Germinal center (tissue), 1 donor: ENCODE data around the gene FLG.
"Not testable (repeated sequence)": the region's sequence is repeated elsewhere in the genome, so short reads cannot be mapped to it uniquely, and the experiment has no call there.

Experiments used
- DNase-seq: peaks from one replicate; pipeline ENCODE4 v3.0.0; 2012; ENCODE audit warnings: mixed read lengths, low spot score

FLG gene

GRCh38 chr1:152325111-152325510, at the start of gene FLG:
TSS of gene FLG (minus strand) at chr1:152325239. CDS start at chr1:152315456, 9,783 bp downstream.
- no peak for DNase-seq

- no peak for DNase-seq
These were observed 49.4 kb upstream of the FLG start for GRCh38 chr1:152374451-152374850.

- DNase-seq = no peak
These were observed 47.6 kb upstream of the FLG start for GRCh38 chr1:152372672-152373071.

GRCh38 chr1:152367436-152367835, 42.4 kb upstream of the FLG start:
- DNase-seq = no peak

- DNase-seq = no peak
These were observed 34.9 kb upstream of the FLG start, which contains the start of gene FLG2 for GRCh38 chr1:152359906-152360305. TSS of gene FLG2 (minus strand) at chr1:152360006. CDS start at chr1:152358884, 1,122 bp downstream.

- DNase-seq = no peak
These were observed 31.7 kb upstream of the FLG start for GRCh38 chr1:152356736-152357135.

- no peak for DNase-seq
These were observed 24.6 kb upstream of the FLG start for GRCh38 chr1:152349611-152350010.

GRCh38 chr1:152348447-152348846, 23.4 kb upstream of the FLG start:
- no peak for DNase-seq

- peak; percentile 3 for DNase-seq
These were observed 22.2 kb upstream of the FLG start for GRCh38 chr1:152347116-152347728.

- DNase-seq = no peak
These were observed 19.4 kb upstream of the FLG start for GRCh38 chr1:152344438-152344837.

GRCh38 chr1:152343006-152343405, 18.0 kb upstream of the FLG start:
- no peak for DNase-seq

GRCh38 chr1:152335399-152335798, 10.4 kb upstream of the FLG start:
- DNase-seq = no peak

- no peak for DNase-seq
These were observed 3.9 kb upstream of the FLG start for GRCh38 chr1:152328801-152329391.

- no peak for DNase-seq
These were observed 11.1 kb downstream of the FLG start for GRCh38 chr1:152313970-152314369.

- no peak for DNase-seq
These were observed 11.7 kb downstream of the FLG start for GRCh38 chr1:152313319-152313801.

GRCh38 chr1:152312169-152312568, 12.9 kb downstream of the FLG start:
- not testable (repeated sequence) for DNase-seq

GRCh38 chr1:152309955-152310354, 15.1 kb downstream of the FLG start:
- DNase-seq = no peak

- DNase-seq = not testable (repeated sequence)
These were observed 15.6 kb downstream of the FLG start for GRCh38 chr1:152309320-152309901.

GRCh38 chr1:152308758-152309157, 16.3 kb downstream of the FLG start:
- not testable (repeated sequence) for DNase-seq

- not testable (repeated sequence) for DNase-seq
These were observed 17.1 kb downstream of the FLG start for GRCh38 chr1:152307970-152308369.

GRCh38 chr1:152306123-152306522, 18.9 kb downstream of the FLG start:
- DNase-seq = not testable (repeated sequence)

- not testable (repeated sequence) for DNase-seq
These were observed 20.3 kb downstream of the FLG start for GRCh38 chr1:152304773-152305172.

GRCh38 chr1:152303139-152303872, 21.7 kb downstream of the FLG start:
- not testable (repeated sequence) for DNase-seq
